K562 (cell line): ENCODE data around the gene SLCO2B1. TPM values are rescaled to one million over a fixed set of nuclear protein-coding genes. Genes with fewer than 3 reads are reported as not detected.

ENCODE experiments used
- CLOCK ChIP-seq: fragments of 250-450 bp; sonication (Bioruptor Pico); IDR thresholded peaks from 2 replicates; pipeline ENCODE4 v1.4.0; 2020; ENCODE audit warnings: mild to moderate bottlenecking, moderate library complexity, borderline replicate concordance
- ETS2 ChIP-seq: IDR thresholded peaks from 2 replicates; pipeline ENCODE4 v1.6.1; 2016; ENCODE audit warnings: borderline replicate concordance, missing genetic modification characterization, mild to moderate bottlenecking, moderate library complexity, missing compliant biosample characterization; ENCODE audit not compliant: poor library complexity, severe bottlenecking
- FOS ChIP-seq: IDR thresholded peaks from 3 replicates; pipeline ENCODE4 v1.6.1; 2011; ENCODE audit not compliant: insufficient read length; ENCODE audit errors: extremely low read depth
- NCOA2 ChIP-seq, 2 experiments: fragments of 450-650 bp; IDR thresholded peaks; 2 replicates each; pipeline ENCODE4 v1.6.1; 2018; ENCODE audit warnings: mild to moderate bottlenecking in 2 of 2, moderate library complexity in 1 of 2; ENCODE audit not compliant: partially characterized antibody in 2 of 2
- NR1H2 ChIP-seq: sonication (generic); formaldehyde crosslinking; IDR thresholded peaks from 2 replicates; pipeline ENCODE4 v1.4.0; 2020; ENCODE audit warnings: mild to moderate bottlenecking, missing genetic modification reagents
- RBFOX2 ChIP-seq: fragments of 200-400 bp; formaldehyde crosslinking; IDR thresholded peaks from 2 replicates; pipeline ENCODE4 v1.6.1; 2017; ENCODE audit warnings: low read depth, mild to moderate bottlenecking, low read length, moderate library complexity
- RERE ChIP-seq: sonication (generic); formaldehyde crosslinking; IDR thresholded peaks from 2 replicates; pipeline ENCODE4 v1.8.0; 2023; ENCODE audit warnings: missing genetic modification reagents, mild to moderate bottlenecking, borderline replicate concordance
- SMC3 ChIP-seq: conservative IDR thresholded peaks from 2 replicates; pipeline ENCODE4 v1.6.1; 2011; ENCODE audit warnings: low read depth, low read length, improper control_type of control experiment; ENCODE audit not compliant: insufficient read depth
- SRSF7 ChIP-seq: fragments of 200-400 bp; formaldehyde crosslinking; optimal IDR thresholded peaks from 2 replicates; pipeline ENCODE3; 2017; ENCODE audit warnings: mild to moderate bottlenecking, low read depth, low read length
- TAL1 ChIP-seq: fragments of 450-650 bp; IDR thresholded peaks from 2 replicates; pipeline ENCODE4 v1.6.1; 2016; ENCODE audit warnings: mild to moderate bottlenecking
- TFAM ChIP-seq: fragments of 250-450 bp; sonication (Bioruptor Pico); conservative IDR thresholded peaks from 2 replicates; pipeline ENCODE4 v1.5.0; 2021; ENCODE audit warnings: mild to moderate bottlenecking, moderate library complexity
- TSHZ1 ChIP-seq: fragments of 250-450 bp; sonication (Bioruptor Pico); IDR thresholded peaks from 2 replicates; pipeline ENCODE4 v1.4.0; 2020; ENCODE audit warnings: mild to moderate bottlenecking, moderate library complexity
- ZNF263 ChIP-seq: sonication (generic); formaldehyde crosslinking; IDR thresholded peaks from 2 replicates; pipeline ENCODE4 v1.8.0; 2022; ENCODE audit warnings: mild to moderate bottlenecking, missing genetic modification reagents, borderline replicate concordance
- ZNF354B ChIP-seq: fragments of 250-450 bp; sonication (Bioruptor Pico); IDR thresholded peaks from 2 replicates; pipeline ENCODE4 v1.4.0; 2020
- polyA plus RNA-seq, 8 experiments: library from polyadenylated mRNA; depleted of rRNA in 4 of 8; stranded (reverse) in 5 of 8; unstranded in 3 of 8; fragments of >200 nt; fragmentation: Nextera tagmentation in 2 of 8; fragmentation: Illumina TruSeq in 1 of 8; extraction: Ambion mirVana in 2 of 8; extraction: Trizol in 1 of 8; gene quantifications; 2 replicates each; pipeline versions ENCODE4 v1.2.1 to v1.2.3, GENCODE V29; 2011 to 2014; ENCODE audit warnings: inconsistent platforms in 1 of 8, missing spikeins in 1 of 8
- total RNA-seq, 7 experiments: library from RNA; depleted of rRNA in 6 of 7; stranded (reverse); fragments of >200 nt in 6 of 7; fragmentation: Illumina TruSeq in 2 of 7; extraction: Trizol in 2 of 7; gene quantifications; 2 replicates each; pipeline versions ENCODE4 v1.2.1 to v1.2.3, GENCODE V29; 2011 to 2021; ENCODE audit warnings: low replicate concordance in 1 of 7

SLCO2B1 gene
- total and polyA plus RNA-seq, 9 of the 15 experiments (the other 6 are each of a cell fraction or from before 2014, with no cell fraction given) = 0.70 to 14.7 (median 7.6) TPM

GRCh38 chr11:75241036-75241905 lies 90.4 kb downstream of the SLCO2B1 start (continued):
- TF ChIP-seq CLOCK (CRISPR knock-in tag) (no peak), ZNF263 (no peak), NCOA2 (IDR thresholded peaks at IDR 0.05; ENCODE audit: partially characterized antibody in 2 of 2) (no peak), TFAM (CRISPR knock-in tag) (no peak), ETS2 (no peak), SMC3 (peak; percentile 96), NR1H2 (CRISPR knock-in tag) (no peak), SRSF7 (no peak), TSHZ1 (CRISPR knock-in tag) (no peak), RBFOX2 (peak; percentile 62), RERE (CRISPR knock-in tag) (no peak), FOS (no peak), ZNF354B (no peak), TAL1 (no peak)
